ENCODE results near the gene CYP2D6.

The CYP2D6 gene

GRCh38 chr22:42169055-42169469 lies 38.5 kb upstream of the CYP2D6 start:
- no peak overlapping the region for H3K27ac ChIP-seq (ENCODE audit: low read depth, low read length)
- H3K36me3 ChIP-seq (ENCODE audit: control insufficient read depth, insufficient read depth, low read length), result no peaks in the 10 kb centered on the region
- no peak overlapping the region for H3K4me3 ChIP-seq (ENCODE audit: low read length)
- no peak overlapping the region for H3K9ac ChIP-seq (ENCODE audit: low read length)
- H3K4me1 ChIP-seq (ENCODE audit: control insufficient read depth, insufficient read depth, low read length), result peaks cover 4% of the 10 kb centered on the region
- H3K27me3 ChIP-seq (ENCODE audit: control insufficient read depth, insufficient read depth, low read length), result no peaks in the 10 kb centered on the region

GRCh38 chr22:42168476-42168875 lies 37.9 kb upstream of the CYP2D6 start:
- H3K36me3 ChIP-seq (ENCODE audit: control insufficient read depth, insufficient read depth, low read length), result no peaks in the 10 kb centered on the region
- no peaks in the 10 kb centered on the region for H3K27me3 ChIP-seq (ENCODE audit: control insufficient read depth, insufficient read depth, low read length)
- no peak overlapping the region for H3K9ac ChIP-seq (ENCODE audit: low read length)

GRCh38 chr22:42167066-42167465 lies 36.5 kb upstream of the CYP2D6 start:
- Histone ChIP-seq H3K4me3 (ENCODE audit: low read length) (no peak overlapping the region), H3K9ac (ENCODE audit: low read length) (no peak overlapping the region), H3K27ac (ENCODE audit: low read depth, low read length) (no peak overlapping the region), H3K4me1 (ENCODE audit: control insufficient read depth, insufficient read depth, low read length) (peaks cover under 1% of the 10 kb centered on the region), H3K27me3 (ENCODE audit: control insufficient read depth, insufficient read depth, low read length) (no peaks in the 10 kb centered on the region), H3K36me3 (ENCODE audit: control insufficient read depth, insufficient read depth, low read length) (no peaks in the 10 kb centered on the region)

More at GRCh38 chr22:42168476-42168875, 37.9 kb upstream of the CYP2D6 start:
- no peak overlapping the region for H3K4me3 ChIP-seq (ENCODE audit: low read length)
- peaks cover 4% of the 10 kb centered on the region for H3K4me1 ChIP-seq (ENCODE audit: control insufficient read depth, insufficient read depth, low read length)
- no peak overlapping the region for H3K27ac ChIP-seq (ENCODE audit: low read depth, low read length)

- Histone ChIP-seq H3K4me1 (ENCODE audit: control insufficient read depth, insufficient read depth, low read length) (no peaks in the 10 kb centered on the region), H3K9ac (ENCODE audit: low read length) (no peak overlapping the region), H3K4me3 (ENCODE audit: low read length) (no peak overlapping the region), H3K36me3 (ENCODE audit: control insufficient read depth, insufficient read depth, low read length) (no peaks in the 10 kb centered on the region), H3K27ac (ENCODE audit: low read depth, low read length) (no peak overlapping the region), H3K27me3 (ENCODE audit: control insufficient read depth, insufficient read depth, low read length) (no peaks in the 10 kb centered on the region)
These were observed 34.3 kb upstream of the CYP2D6 start for GRCh38 chr22:42164901-42165300.

- no peaks in the 10 kb centered on the region for H3K36me3 ChIP-seq (ENCODE audit: control insufficient read depth, insufficient read depth, low read length)
- no peak overlapping the region for H3K4me3 ChIP-seq (ENCODE audit: low read length)
- H3K4me1 ChIP-seq (ENCODE audit: control insufficient read depth, insufficient read depth, low read length), result no peaks in the 10 kb centered on the region
- H3K27ac ChIP-seq (ENCODE audit: low read depth, low read length), result no peak overlapping the region
- H3K9ac ChIP-seq (ENCODE audit: low read length), result no peak overlapping the region
- no peaks in the 10 kb centered on the region for H3K27me3 ChIP-seq (ENCODE audit: control insufficient read depth, insufficient read depth, low read length)
These were observed 32.9 kb upstream of the CYP2D6 start for GRCh38 chr22:42163515-42163914.

- Histone ChIP-seq H3K27me3 (ENCODE audit: control insufficient read depth, insufficient read depth, low read length) (no peaks in the 10 kb centered on the region), H3K9ac (ENCODE audit: low read length) (no peak overlapping the region), H3K4me1 (ENCODE audit: control insufficient read depth, insufficient read depth, low read length) (no peaks in the 10 kb centered on the region), H3K27ac (ENCODE audit: low read depth, low read length) (no peak overlapping the region), H3K4me3 (ENCODE audit: low read length) (no peak overlapping the region), H3K36me3 (ENCODE audit: control insufficient read depth, insufficient read depth, low read length) (no peaks in the 10 kb centered on the region)
These were observed 32.3 kb upstream of the CYP2D6 start for GRCh38 chr22:42162728-42163489.

- Histone ChIP-seq H3K4me1 (ENCODE audit: control insufficient read depth, insufficient read depth, low read length) (no peaks in the 10 kb centered on the region), H3K27ac (ENCODE audit: low read depth, low read length) (no peak overlapping the region), H3K9ac (ENCODE audit: low read length) (no peak overlapping the region), H3K36me3 (ENCODE audit: control insufficient read depth, insufficient read depth, low read length) (no peaks in the 10 kb centered on the region), H3K4me3 (ENCODE audit: low read length) (no peak overlapping the region), H3K27me3 (ENCODE audit: control insufficient read depth, insufficient read depth, low read length) (no peaks in the 10 kb centered on the region)
These were observed 30.5 kb upstream of the CYP2D6 start for GRCh38 chr22:42160830-42161696.

- no peaks in the 10 kb centered on the region for H3K4me1 ChIP-seq (ENCODE audit: control insufficient read depth, insufficient read depth, low read length)
- H3K27me3 ChIP-seq (ENCODE audit: control insufficient read depth, insufficient read depth, low read length), result no peaks in the 10 kb centered on the region
- peaks cover 1% of the 10 kb centered on the region for H3K36me3 ChIP-seq (ENCODE audit: control insufficient read depth, insufficient read depth, low read length)
- H3K9ac ChIP-seq (ENCODE audit: low read length), result no peak overlapping the region
- H3K4me3 ChIP-seq (ENCODE audit: low read length), result no peak overlapping the region
- no peak overlapping the region for H3K27ac ChIP-seq (ENCODE audit: low read depth, low read length)
These were observed 29.6 kb upstream of the CYP2D6 start for GRCh38 chr22:42160251-42160650.

GRCh38 chr22:42158456-42159132 lies 28.0 kb upstream of the CYP2D6 start:
- H3K27me3 ChIP-seq (ENCODE audit: control insufficient read depth, insufficient read depth, low read length), result no peaks in the 10 kb centered on the region
- no peak overlapping the region for H3K27ac ChIP-seq (ENCODE audit: low read depth, low read length)
- no peaks in the 10 kb centered on the region for H3K4me1 ChIP-seq (ENCODE audit: control insufficient read depth, insufficient read depth, low read length)
- no peak overlapping the region for H3K9ac ChIP-seq (ENCODE audit: low read length)
- peaks cover 3% of the 10 kb centered on the region for H3K36me3 ChIP-seq (ENCODE audit: control insufficient read depth, insufficient read depth, low read length)
- no peak overlapping the region for H3K4me3 ChIP-seq (ENCODE audit: low read length)

- H3K27me3 ChIP-seq (ENCODE audit: control insufficient read depth, insufficient read depth, low read length), result no peaks in the 10 kb centered on the region
- H3K4me3 ChIP-seq (ENCODE audit: low read length), result no peak overlapping the region
- H3K36me3 ChIP-seq (ENCODE audit: control insufficient read depth, insufficient read depth, low read length), result peaks cover 3% of the 10 kb centered on the region
- H3K9ac ChIP-seq (ENCODE audit: low read length), result no peak overlapping the region
- H3K4me1 ChIP-seq (ENCODE audit: control insufficient read depth, insufficient read depth, low read length), result no peaks in the 10 kb centered on the region
- no peak overlapping the region for H3K27ac ChIP-seq (ENCODE audit: low read depth, low read length)
These were observed 26.0 kb upstream of the CYP2D6 start for GRCh38 chr22:42156598-42156997.

GRCh38 chr22:42156121-42156520 lies 25.5 kb upstream of the CYP2D6 start:
- H3K27ac ChIP-seq (ENCODE audit: low read depth, low read length), result no peak overlapping the region
- H3K4me1 ChIP-seq (ENCODE audit: control insufficient read depth, insufficient read depth, low read length), result no peaks in the 10 kb centered on the region
- H3K36me3 ChIP-seq (ENCODE audit: control insufficient read depth, insufficient read depth, low read length), result peaks cover 3% of the 10 kb centered on the region
- H3K9ac ChIP-seq (ENCODE audit: low read length), result no peak overlapping the region
- no peak overlapping the region for H3K4me3 ChIP-seq (ENCODE audit: low read length)
- no peaks in the 10 kb centered on the region for H3K27me3 ChIP-seq (ENCODE audit: control insufficient read depth, insufficient read depth, low read length)

- H3K9ac ChIP-seq (ENCODE audit: low read length), result no peak overlapping the region
- no peak overlapping the region for H3K4me3 ChIP-seq (ENCODE audit: low read length)
- peaks cover 3% of the 10 kb centered on the region for H3K36me3 ChIP-seq (ENCODE audit: control insufficient read depth, insufficient read depth, low read length)
- H3K27me3 ChIP-seq (ENCODE audit: control insufficient read depth, insufficient read depth, low read length), result no peaks in the 10 kb centered on the region
- no peaks in the 10 kb centered on the region for H3K4me1 ChIP-seq (ENCODE audit: control insufficient read depth, insufficient read depth, low read length)
- no peak overlapping the region for H3K27ac ChIP-seq (ENCODE audit: low read depth, low read length)
These were observed 24.5 kb upstream of the CYP2D6 start for GRCh38 chr22:42155053-42155543.

Data from rectal smooth muscle tissue (tissue), 1 donor.